H7 (cell line): ENCODE data around the gene VCL. TPM values are rescaled to one million over a fixed set of nuclear protein-coding genes. Genes with fewer than 3 reads are reported as not detected.

ENCODE experiments used
- DNase-seq: peaks from one replicate; pipeline ENCODE4 v3.0.0; 2012
- H3K27me3 ChIP-seq: 2 replicates; pipeline ENCODE4 v1.6.0; 2011; ENCODE audit warnings: mild to moderate bottlenecking, low read length; ENCODE audit not compliant: control insufficient read depth, insufficient read depth
- H3K36me3 ChIP-seq: replicated peaks from 2 replicates; pipeline ENCODE4 v1.5.1; 2011; ENCODE audit warnings: low read length; ENCODE audit not compliant: control insufficient read depth, insufficient read depth
- H3K4me3 ChIP-seq: 2 replicates; pipeline ENCODE4 v1.5.1; 2011; ENCODE audit warnings: low read depth, mild to moderate bottlenecking, control low read depth, low read length, moderate library complexity; ENCODE audit not compliant: insufficient read depth
- total RNA-seq: library from RNA; depleted of rRNA; stranded (reverse); fragments of >200 nt; shearing (Covaris generic); gene quantifications from 2 replicates; pipeline ENCODE4 v1.2.3, GENCODE V29; 2014

The VCL gene
- total RNA-seq, 1 experiment from 2014 or later, result 194 TPM

DNA sequence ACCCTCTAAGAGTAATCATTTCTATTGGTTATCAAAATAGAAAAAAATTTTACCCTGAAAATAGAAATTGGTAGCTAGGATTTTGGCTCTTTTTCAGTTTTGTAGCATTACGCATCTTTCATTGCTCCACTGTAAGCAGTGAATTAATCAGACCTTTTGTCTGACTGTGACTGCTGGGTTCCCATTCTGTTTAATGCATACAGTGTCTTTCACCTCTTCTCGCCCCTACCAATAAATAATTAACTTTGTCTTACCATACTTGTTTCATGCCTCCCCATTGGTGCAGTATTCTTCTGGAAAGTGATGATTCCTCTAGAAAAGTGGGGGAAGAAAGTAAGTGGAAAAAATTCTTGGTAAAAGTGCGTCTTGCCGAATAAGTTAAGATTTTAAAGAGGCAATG lies 79.5 kb downstream of the VCL start:
- no peaks in the 10 kb centered on the region for H3K27me3 ChIP-seq
- no peak for DNase-seq
- peaks cover 15% of the 10 kb centered on the region for H3K36me3 ChIP-seq
- H3K4me3 ChIP-seq, result no peak overlapping the region

DNA sequence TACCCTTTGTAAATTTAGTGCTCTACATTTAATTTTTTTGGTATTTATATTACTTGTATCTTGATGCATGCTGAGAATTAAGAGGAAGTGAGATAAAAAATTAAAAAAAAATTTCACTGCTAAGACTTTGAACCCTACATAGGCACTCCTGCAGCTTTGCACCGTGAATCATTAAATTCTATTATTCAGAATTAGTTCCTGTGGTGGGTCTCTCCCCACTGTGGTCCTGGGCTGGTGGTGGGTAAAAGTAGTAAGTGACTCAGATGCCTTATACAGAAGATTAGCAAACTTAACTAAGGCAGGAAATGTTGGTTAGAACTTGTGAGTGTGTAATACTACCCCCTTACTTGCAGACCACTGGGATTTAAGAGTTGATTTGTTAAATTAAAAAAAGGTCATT lies 80.1 kb downstream of the VCL start:
- Histone ChIP-seq H3K27me3 (no peaks in the 10 kb centered on the region), H3K4me3 (no peak overlapping the region), H3K36me3 (peaks cover 17% of the 10 kb centered on the region)
- DNase-seq, result no peak

DNA sequence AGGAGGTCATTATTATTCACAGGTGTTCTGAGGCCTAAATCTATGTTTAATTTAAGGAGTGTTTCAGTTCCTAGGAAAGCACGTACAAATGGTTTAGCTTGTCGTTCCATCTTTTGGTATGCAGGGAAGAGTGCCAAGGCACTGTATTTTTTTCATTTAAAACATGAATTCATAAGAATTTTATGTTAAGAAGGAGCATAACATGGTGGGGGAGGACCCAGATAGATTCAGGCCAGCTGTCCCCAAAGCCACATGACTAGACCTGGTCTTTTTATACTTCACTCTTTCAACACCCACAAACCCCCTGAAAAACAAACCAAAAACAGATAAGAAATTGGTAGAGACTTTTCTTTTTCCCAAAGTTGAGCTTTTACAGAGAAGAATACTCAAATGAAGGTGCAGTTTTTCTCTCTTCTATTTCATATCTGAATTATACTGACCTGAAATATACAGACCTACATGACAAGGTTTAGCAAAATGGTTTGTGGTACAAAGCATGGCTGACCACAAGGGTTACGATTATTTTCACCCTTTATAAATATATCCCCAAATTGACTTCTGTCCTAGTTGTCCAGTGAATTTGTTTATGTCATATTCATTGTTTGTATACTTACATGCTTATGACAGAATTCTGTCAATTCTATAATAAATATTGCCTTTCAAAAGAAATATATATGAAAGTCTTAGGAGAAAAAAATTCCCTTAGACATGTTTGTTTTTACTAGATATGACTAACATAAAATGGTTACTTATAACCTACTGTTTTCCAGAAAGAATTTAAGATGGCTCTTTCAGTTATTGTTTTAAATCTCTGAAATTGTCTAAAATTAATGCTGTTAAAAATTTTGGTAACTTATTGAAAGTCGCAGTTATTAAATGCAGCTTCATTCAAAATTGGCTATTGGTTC lies 81.4 kb downstream of the VCL start:
- H3K27me3 ChIP-seq, result no peaks in the 10 kb centered on the region
- H3K4me3 ChIP-seq, result no peak overlapping the region
- peaks cover 12% of the 10 kb centered on the region for H3K36me3 ChIP-seq

DNA sequence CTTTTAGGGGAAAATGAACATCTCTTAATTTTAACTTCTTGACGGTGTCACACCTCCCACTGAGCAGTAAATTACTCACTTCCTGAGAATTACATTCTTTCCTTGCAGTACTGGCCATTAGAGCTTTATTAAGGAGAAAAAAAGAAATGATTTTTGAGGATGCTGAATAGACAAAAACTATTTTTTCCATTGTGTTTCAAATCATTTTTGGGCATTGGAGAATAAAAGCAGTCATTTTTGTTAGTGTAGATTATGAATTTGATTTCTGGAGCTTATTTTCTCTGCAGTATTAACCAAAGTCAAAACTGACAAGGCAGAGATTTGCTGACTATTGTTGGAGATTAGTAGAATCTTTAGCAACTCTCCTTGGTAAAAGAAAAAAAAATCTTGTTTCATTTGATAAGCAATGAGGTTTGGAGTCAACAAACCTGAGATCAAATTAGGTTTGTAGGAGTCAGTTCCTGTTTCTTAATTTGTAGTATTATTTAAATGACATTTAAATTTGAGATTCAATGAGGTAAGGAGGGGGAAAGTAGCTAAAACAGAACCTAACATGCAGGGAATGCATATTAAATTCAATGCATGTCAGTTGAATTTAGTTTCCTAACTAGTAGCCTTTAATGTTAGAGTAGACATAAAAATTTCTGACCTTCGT lies 82.1 kb downstream of the VCL start:
- no peak overlapping the region for H3K4me3 ChIP-seq
- no peak for DNase-seq
- peaks cover 15% of the 10 kb centered on the region for H3K36me3 ChIP-seq
- H3K27me3 ChIP-seq, result no peaks in the 10 kb centered on the region

More for the DNA sequence above, 81.4 kb downstream of the VCL start:
- no peak for DNase-seq

DNA sequence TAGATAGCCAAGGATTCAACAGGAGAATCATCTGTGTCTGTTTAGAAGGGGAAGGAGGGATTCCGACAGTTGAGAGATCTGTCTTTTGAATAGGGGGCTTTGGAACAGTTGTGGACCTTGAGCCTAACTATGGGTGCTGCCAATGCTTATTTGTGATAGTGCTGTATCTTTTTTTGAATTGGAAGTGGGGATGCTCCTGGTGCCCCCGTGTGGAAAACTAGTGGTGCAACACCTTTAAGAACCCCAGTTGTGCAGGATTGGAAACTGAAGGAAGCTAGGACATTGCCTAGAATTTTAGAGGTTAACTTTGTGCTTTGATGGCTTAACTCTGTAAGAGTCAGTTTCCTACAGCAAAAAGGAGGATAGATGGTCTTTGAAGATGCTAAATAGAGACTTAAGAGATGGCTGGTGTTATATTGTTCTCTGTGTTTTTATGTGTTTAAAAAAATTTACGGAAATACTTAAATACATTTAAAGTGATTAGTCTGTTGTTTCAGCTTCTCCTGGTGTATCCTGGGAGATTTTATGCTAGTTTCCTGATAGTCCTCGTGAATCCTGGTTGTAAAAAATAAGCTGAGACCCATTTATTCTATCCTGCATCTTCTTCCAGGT lies 83.4 kb downstream of the VCL start:
- no peaks in the 10 kb centered on the region for H3K27me3 ChIP-seq
- peak; percentile 68 for DNase-seq
- peaks cover 17% of the 10 kb centered on the region for H3K36me3 ChIP-seq
- no peak overlapping the region for H3K4me3 ChIP-seq

DNA sequence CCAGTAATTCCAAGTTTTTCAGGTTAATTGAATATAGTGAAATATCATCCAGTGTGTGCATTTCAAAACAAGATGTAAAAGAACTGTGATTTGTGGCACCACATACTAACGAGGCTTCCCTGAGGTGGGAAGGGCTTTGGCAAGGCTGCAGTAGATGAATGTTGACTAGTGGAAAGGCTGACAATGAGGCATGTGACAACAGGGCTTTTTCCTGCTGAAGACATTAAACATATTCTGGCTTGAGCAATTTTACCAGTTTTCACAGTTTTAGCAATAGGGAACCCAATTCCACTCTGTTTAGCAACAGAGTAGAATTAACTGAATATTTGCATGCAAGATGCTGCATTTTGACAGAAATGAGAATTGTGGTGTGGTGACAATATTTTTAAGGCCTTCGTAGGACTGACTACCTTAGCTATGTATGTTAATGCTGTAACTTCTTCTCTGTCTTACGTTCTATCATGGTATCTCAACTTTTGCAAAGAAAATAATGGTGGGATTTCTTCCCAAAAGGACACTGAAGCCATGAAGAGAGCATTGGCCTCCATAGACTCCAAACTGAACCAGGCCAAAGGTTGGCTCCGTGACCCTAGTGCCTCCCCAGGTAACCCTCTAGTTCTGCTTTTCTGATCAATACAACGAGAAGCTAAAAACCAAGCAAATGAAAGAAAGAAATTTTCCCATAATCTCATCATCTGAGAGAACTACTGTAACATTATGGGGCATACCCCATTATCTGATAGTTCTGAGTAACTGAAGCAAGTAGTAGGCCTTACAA lies 84.2 kb downstream of the VCL start:
- H3K27me3 ChIP-seq, result no peaks in the 10 kb centered on the region
- H3K4me3 ChIP-seq, result no peak overlapping the region
- DNase-seq, result no peak
- H3K36me3 ChIP-seq, result peaks cover 16% of the 10 kb centered on the region

DNA sequence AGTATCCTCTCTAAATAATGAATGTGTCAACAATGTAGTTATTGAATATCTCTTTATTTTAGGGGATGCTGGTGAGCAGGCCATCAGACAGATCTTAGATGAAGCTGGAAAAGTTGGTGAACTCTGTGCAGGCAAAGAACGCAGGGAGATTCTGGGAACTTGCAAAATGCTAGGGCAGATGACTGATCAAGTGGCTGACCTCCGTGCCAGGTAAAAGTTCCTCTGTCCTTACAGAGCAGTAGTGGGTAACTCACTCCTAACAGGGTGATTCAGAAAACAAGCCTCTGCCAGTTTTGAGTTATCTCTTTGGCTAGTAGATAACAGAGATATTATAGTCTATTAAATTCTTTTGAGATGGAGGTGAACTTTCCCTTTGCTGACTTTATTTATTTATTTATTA lies 85.4 kb downstream of the VCL start:
- peaks cover 19% of the 10 kb centered on the region for H3K36me3 ChIP-seq
- DNase-seq, result no peak
- H3K4me3 ChIP-seq, result no peak overlapping the region
- H3K27me3 ChIP-seq, result no peaks in the 10 kb centered on the region

DNA sequence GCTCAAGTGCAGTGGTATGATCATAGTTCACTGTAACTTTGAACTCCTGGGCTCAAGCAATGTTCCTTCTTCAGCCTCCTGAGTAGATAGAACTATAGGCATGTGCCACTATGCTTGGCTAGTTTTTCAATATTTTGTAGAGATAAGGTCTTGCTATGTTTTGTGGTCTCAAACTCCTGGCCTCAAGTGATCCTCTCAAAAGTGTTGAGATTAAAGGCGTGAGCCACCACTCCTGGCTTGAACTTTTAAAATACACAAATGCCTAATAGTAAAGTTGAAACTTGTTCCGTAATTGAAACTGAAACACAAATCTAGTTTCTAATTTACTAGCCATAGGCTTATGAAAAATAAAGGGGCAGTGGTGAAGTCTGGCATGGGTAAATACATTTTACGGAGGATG lies 87.0 kb downstream of the VCL start:
- Histone ChIP-seq H3K4me3 (no peak overlapping the region), H3K27me3 (no peaks in the 10 kb centered on the region), H3K36me3 (peaks cover 30% of the 10 kb centered on the region)
- no peak for DNase-seq

DNA sequence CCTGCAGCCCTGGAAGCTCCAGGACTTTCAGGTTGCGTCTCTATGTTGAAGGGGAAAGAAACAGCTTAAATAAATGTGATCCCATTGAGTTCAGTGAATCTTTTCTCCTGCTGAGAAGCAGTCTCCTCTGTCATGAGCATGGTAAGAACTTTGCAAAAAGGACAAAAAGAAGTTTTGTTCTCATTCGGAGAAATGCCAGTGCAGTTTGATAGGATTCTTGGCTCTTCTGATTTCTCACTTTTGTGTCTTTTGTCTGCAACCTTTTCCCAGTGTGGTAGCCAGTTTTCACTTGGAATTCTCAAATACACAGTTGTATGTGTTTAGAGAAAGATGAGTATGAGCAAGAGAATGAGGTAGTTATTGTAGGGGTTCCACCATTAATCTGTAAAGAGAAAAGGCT lies 88.4 kb downstream of the VCL start:
- H3K27me3 ChIP-seq, result no peaks in the 10 kb centered on the region
- peaks cover 41% of the 10 kb centered on the region for H3K36me3 ChIP-seq
- no peak overlapping the region for H3K4me3 ChIP-seq
- DNase-seq, result no peak

DNA sequence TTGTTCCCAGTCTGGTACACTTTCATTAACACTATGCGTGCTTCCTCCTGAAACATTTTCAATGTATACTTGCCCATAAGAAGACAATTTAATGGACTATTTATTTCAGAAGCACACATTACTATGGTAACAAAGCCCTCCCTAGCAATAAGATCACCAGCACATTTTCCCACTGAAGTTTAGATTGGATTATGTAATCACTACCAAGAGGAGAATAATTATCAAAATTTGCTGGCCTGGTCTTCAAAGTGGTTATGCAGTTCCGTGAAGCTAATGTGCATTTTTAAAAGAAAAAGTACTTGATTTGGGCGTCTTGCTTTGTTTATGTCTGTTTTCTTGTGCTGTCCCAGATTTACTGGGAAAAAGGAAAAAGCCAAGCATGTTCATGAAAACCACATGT lies 90.8 kb downstream of the VCL start:
- Histone ChIP-seq H3K27me3 (no peaks in the 10 kb centered on the region), H3K36me3 (peaks cover 37% of the 10 kb centered on the region), H3K4me3 (no peak overlapping the region)
- no peak for DNase-seq

DNA sequence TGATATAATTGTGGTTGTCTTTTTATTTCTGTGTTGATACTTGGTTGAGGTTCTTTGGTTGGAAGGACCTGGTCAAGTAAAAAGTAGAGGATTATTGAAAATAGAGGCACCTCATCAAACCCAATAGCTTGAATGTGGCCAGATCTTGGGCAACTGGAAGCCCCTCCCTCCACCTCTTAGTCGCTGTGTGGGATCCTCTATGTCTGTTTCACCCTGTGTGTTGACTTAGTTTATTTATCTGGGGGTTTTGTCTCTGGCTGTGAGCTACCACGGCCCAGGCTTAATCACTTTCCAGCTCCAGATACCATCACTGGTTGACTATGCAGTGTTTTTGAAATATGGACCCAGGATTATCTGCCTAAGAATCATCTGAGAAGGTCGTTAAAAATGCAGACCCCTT lies 94.5 kb downstream of the VCL start:
- Histone ChIP-seq H3K4me3 (no peak overlapping the region), H3K36me3 (peaks cover 56% of the 10 kb centered on the region), H3K27me3 (no peaks in the 10 kb centered on the region)
- DNase-seq, result no peak

DNA sequence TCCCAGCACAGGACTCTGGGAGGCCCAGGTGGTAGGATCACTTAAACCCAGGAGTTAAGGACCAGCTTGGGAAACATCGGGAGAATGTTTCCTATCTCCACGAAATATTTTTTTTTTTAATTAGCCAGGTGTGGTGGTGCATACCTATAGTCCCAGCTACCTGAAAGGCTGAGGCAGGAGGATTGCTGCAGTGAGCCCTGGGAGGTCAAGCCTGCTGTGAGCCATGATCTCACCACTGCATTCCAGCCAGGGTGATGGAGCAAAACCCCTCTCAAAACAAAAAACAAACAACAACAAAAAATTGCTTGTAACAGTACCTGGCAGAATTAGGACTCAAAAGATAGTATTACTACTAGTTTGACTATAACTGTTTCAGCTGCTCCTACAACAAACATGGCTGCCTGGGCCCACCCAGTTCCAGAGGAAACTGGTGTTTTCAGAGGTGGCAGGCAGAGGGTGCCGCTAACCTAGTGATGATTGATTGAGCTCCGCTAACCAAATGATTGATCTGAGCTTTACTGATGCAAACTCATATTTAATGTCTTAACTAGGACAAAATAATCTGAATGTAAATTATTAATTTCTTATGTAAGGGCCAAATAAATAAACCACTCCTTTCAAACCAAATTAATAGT lies 95.7 kb downstream of the VCL start:
- H3K36me3 ChIP-seq, result peaks cover 62% of the 10 kb centered on the region
- DNase-seq, result no peak
- H3K27me3 ChIP-seq, result no peaks in the 10 kb centered on the region
- no peak overlapping the region for H3K4me3 ChIP-seq

DNA sequence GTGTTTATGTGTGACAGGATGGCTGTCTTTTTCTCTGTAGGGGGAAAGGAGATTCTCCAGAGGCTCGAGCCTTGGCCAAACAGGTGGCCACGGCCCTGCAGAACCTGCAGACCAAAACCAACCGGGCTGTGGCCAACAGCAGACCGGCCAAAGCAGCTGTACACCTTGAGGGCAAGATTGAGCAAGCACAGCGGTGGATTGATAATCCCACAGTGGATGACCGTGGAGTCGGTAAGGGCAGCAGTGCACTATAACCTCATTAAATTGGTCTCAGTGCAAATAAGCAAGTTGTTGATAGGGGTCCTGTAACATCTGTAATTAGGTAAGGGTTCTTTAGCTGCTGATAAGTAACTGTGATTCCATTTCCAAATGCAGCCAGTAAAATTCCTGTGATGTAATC lies 96.3 kb downstream of the VCL start:
- Histone ChIP-seq H3K36me3 (peaks cover 61% of the 10 kb centered on the region), H3K27me3 (no peaks in the 10 kb centered on the region), H3K4me3 (no peak overlapping the region)
- no peak for DNase-seq

DNA sequence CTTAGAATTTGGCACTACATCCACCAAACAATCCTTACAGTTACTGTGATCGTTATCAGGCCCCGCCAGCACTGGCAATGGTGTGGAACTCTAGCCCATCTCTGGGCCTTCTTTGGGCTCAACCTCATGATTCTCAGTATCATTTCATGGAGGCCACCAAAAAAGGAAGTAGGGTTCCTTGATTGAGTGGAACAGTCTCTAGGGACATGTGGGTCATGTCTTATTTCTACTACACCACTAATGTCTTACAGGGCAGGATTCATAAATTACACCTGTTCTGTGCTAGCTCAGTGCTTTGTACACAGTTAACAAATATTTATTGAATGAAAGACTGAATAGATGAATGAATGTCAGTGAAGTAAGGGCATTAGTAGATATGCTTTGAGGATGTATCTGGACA lies 98.9 kb downstream of the VCL start:
- no peaks in the 10 kb centered on the region for H3K27me3 ChIP-seq
- no peak for DNase-seq
- peaks cover 62% of the 10 kb centered on the region for H3K36me3 ChIP-seq
- H3K4me3 ChIP-seq, result no peak overlapping the region
